GM12878 (cell line): Measurements from ENCODE around the gene MYO1D. TPM values are rescaled to one million over a fixed set of nuclear protein-coding genes. Genes with fewer than 3 reads are reported as not detected.

Source experiments
- ATAC-seq: fragments of 200-7000 bp; cut with Tn5 transposase; 3 replicates; pipeline ENCODE4 v1.9.1; 2020; ENCODE audit warnings: mild to moderate bottlenecking, moderate library complexity
- BruUV-seq: library from RNA; stranded (reverse); fragments of 400-500 nt; replicated peaks from 2 replicates; lab custom pipeline; 2021; lab: Mats Ljungman, UMichigan
- CTCF ChIA-PET: fragments of 300-600 bp; sonication (Branson Sonifier 250); formaldehyde crosslinking; extraction: SDS; loops from one replicate; lab custom pipeline; 2021; ENCODE audit warnings: inconsistent platforms; lab: Yijun Ruan, JAX
- POLR2A ChIA-PET: fragments of 350-600 bp; formaldehyde crosslinking; extraction: SDS; loops from one replicate; lab custom pipeline; 2021; ENCODE audit warnings: inconsistent platforms; lab: Charles Lee
- RAD21 ChIA-PET: fragments of 300-600 bp; sonication (Branson Sonifier 250); formaldehyde crosslinking; loops from one replicate; lab custom pipeline; 2023; ENCODE audit warnings: antibody characterized with exemption; ENCODE audit not compliant: unreplicated experiment; lab: Charles Lee
- SMC1A ChIA-PET: fragments of 300-600 bp; sonication (Branson Sonifier 250); formaldehyde crosslinking; loops from one replicate; lab custom pipeline; 2023; ENCODE audit not compliant: unreplicated experiment, uncharacterized antibody; lab: Charles Lee
- DNase-seq: peaks from one replicate; pipeline ENCODE4 v3.0.0-alpha.2; 2011; ENCODE audit warnings: low read depth, low spot score
- FAIRE-seq: peaks from 3 replicates; lab custom pipeline; 2011; peaks lifted over from hg19 to GRCh38; lab: Jason Lieb, UNC
- H2AFZ ChIP-seq: 2 replicates; pipeline ENCODE4 v1.6.0; 2011; ENCODE audit warnings: low read depth, low read length, control low read depth; ENCODE audit not compliant: control insufficient read depth
- H3K27ac ChIP-seq: 2 replicates; pipeline ENCODE4 v1.5.1; 2011; ENCODE audit warnings: control low read depth; ENCODE audit not compliant: control insufficient read depth, insufficient read depth
- H3K27me3 ChIP-seq, 2 experiments: replicated peaks in 1 of 2; 2 replicates each; pipeline versions ENCODE4 v1.6.0 to v1.6.1; 2011; ENCODE audit warnings: low read length in 1 of 2; ENCODE audit not compliant: control insufficient read depth in 2 of 2, insufficient read depth in 2 of 2
- H3K36me3 ChIP-seq, 2 experiments: 2 replicates each; pipeline ENCODE4 v1.5.1; 2011; ENCODE audit warnings: low read length in 1 of 2; ENCODE audit not compliant: control insufficient read depth in 2 of 2, insufficient read depth in 2 of 2
- H3K4me1 ChIP-seq: 2 replicates; pipeline ENCODE4 v1.6.1; 2011; ENCODE audit warnings: mild to moderate bottlenecking, low read length, moderate library complexity, mixed read lengths; ENCODE audit not compliant: control insufficient read depth, insufficient read depth
- H3K4me2 ChIP-seq: 2 replicates; pipeline ENCODE4 v1.6.0; 2011; ENCODE audit warnings: control low read depth; ENCODE audit not compliant: control insufficient read depth, insufficient read depth
- H3K4me3 ChIP-seq: fragments of 200-600 bp; sonication (generic); 2 replicates; pipeline ENCODE4 v1.5.1; 2016
- H3K79me2 ChIP-seq: 2 replicates; pipeline ENCODE4 v1.6.0; 2011; ENCODE audit warnings: low read length; ENCODE audit not compliant: control insufficient read depth, insufficient read depth
- H3K9ac ChIP-seq: 2 replicates; pipeline ENCODE4 v1.8.0; 2011; ENCODE audit warnings: low read length, control low read depth, mixed read lengths; ENCODE audit not compliant: control insufficient read depth, insufficient read depth
- H3K9me3 ChIP-seq: replicated peaks from 3 replicates; pipeline ENCODE4 v1.5.1; 2011; ENCODE audit warnings: mild to moderate bottlenecking, low read length; ENCODE audit not compliant: control insufficient read depth, insufficient read depth
- H4K20me1 ChIP-seq: 2 replicates; pipeline ENCODE4 v1.6.0; 2011; ENCODE audit not compliant: control insufficient read depth, insufficient read depth
- ATF7 ChIP-seq: fragments of 450-650 bp; IDR thresholded peaks from 2 replicates; pipeline ENCODE4 v1.6.1; 2016; ENCODE audit warnings: low read depth, mild to moderate bottlenecking
- BACH1 ChIP-seq: fragments of 450-650 bp; IDR thresholded peaks from 2 replicates; pipeline ENCODE4 v1.6.1; 2017; ENCODE audit warnings: mild to moderate bottlenecking, borderline replicate concordance
- BMI1 ChIP-seq: fragments of 450-650 bp; IDR thresholded peaks from 2 replicates; pipeline ENCODE4 v1.6.1; 2016; ENCODE audit warnings: mild to moderate bottlenecking, moderate library complexity, borderline replicate concordance
- CBFB ChIP-seq: IDR thresholded peaks from 2 replicates; pipeline ENCODE4 v1.6.1; 2016; ENCODE audit warnings: antibody characterized with exemption, low read depth
- EGR1 ChIP-seq, 2 experiments: IDR thresholded peaks; 1 replicate in 1 of 2; 2 replicates in 1 of 2; pipeline ENCODE4 v1.6.1; 2011 to 2012; ENCODE audit warnings: low read depth in 2 of 2, low read length in 2 of 2, borderline replicate concordance in 1 of 2, mild to moderate bottlenecking in 1 of 2, moderate library complexity in 1 of 2
- MYB ChIP-seq: fragments of 150-350 bp; IDR thresholded peaks from 2 replicates; pipeline ENCODE4 v1.6.1; 2014; ENCODE audit warnings: mild to moderate bottlenecking, low read depth, low read length, borderline replicate concordance
- NFYA ChIP-seq: IDR thresholded peaks from 2 replicates; pipeline ENCODE4 v1.6.1; 2011; ENCODE audit warnings: low read depth, mild to moderate bottlenecking, low read length, improper control_type of control experiment, borderline replicate concordance
- POU2F2 ChIP-seq: IDR thresholded peaks from 3 replicates; pipeline ENCODE4 v1.6.1; 2011; ENCODE audit warnings: low read depth, mild to moderate bottlenecking, low read length, borderline replicate concordance
- SMAD5 ChIP-seq: IDR thresholded peaks from 2 replicates; pipeline ENCODE4 v1.6.1; 2016; ENCODE audit warnings: antibody characterized with exemption, low read depth
- ZBED1 ChIP-seq: IDR thresholded peaks from 2 replicates; pipeline ENCODE4 v1.6.1; 2016; ENCODE audit warnings: borderline replicate concordance
- WGBS: methylation state at CpG from one replicate; pipeline ENCODE4 v1.1.6; 2016; ENCODE audit warnings: low lambda C conversion rate; ENCODE audit not compliant: insufficient replicate concordance, insufficient coverage; ENCODE audit errors: missing lambda C conversion rate; 5-methylcytosine and 5-hydroxymethylcytosine counted together
- in situ Hi-C: fragments of 300-500 bp; cut with MboI; formaldehyde crosslinking; loops from 9 replicates; pipeline ENCODE4 v1.14.3; 2018; ENCODE audit warnings: mixed read lengths
- intact Hi-C: fragments of 100-400 bp; cut with micrococcal nuclease; formaldehyde crosslinking; loops from one replicate; pipeline ENCODE4 v1.14.2; 2022; ENCODE audit not compliant: unreplicated experiment
- polyA plus RNA-seq, 11 experiments: library from polyadenylated mRNA; depleted of rRNA in 4 of 11; unstranded in 6 of 11; stranded (reverse) in 5 of 11; fragments of >200 nt; fragmentation: Nextera tagmentation in 4 of 11; fragmentation: Illumina TruSeq in 1 of 11; extraction: Ambion mirVana in 4 of 11; extraction: Trizol in 1 of 11; gene quantifications; 1 replicate in 1 of 11; 2 replicates in 10 of 11; pipeline versions ENCODE4 v1.2.1 to v1.2.3, GENCODE V29; 2011 to 2016; ENCODE audit warnings: inconsistent platforms in 2 of 11, missing spikeins in 2 of 11, low read depth in 1 of 11
- total RNA-seq, 4 experiments: library from RNA; depleted of rRNA in 3 of 4; stranded (reverse); fragments of >200 nt in 3 of 4; fragmentation: Illumina TruSeq in 1 of 4; extraction: Trizol in 1 of 4; gene quantifications; 2 replicates each; pipeline versions ENCODE4 v1.2.1 to v1.2.3, GENCODE V29; 2013 to 2021
- TF ChIP-seq, protein P1 (sequence below): IDR thresholded peaks from 2 replicates; pipeline ENCODE4 v1.6.1; 2011; ENCODE audit warnings: borderline replicate concordance, low read depth, mild to moderate bottlenecking, moderate library complexity, mixed read lengths, low read length; ENCODE audit not compliant: insufficient read depth; ENCODE audit errors: extremely low read length

The MYO1D gene
- total and polyA plus RNA-seq, 10 of the 15 experiments (the other 5 are each of a cell fraction or from before 2014, with no cell fraction given), result 1.8 to 37.7 (median 25.4) TPM

DNA sequence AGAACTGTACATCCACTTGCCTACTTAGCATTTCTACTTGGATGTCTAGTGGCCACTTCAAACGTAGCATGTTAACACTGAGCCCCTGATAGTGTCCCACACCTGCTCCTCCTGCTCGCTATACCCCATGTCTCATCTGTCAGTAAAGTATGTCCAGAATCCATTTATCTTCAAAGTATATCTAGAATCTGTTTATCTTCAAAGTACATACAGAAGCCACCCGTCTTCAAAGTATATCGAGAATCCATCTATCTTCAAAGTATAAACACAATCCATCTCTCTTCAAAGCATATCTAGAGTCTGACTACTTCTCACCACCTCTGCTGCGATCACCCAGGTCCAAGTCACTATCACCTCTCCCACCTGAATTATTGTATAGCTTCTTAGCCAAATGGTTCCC, 43.8 kb downstream of the MYO1D start:
- FAIRE-seq, result no peak
- ChIA-PET CTCF (interaction anchor here (1.2 to 11.8 kb wide), 4 partner anchors 14 to 43 kb away, joined by 4 to 146 read pairs (median 4); partner anchors contain the start of gene MYO1D), RAD21 (interaction anchor here (1.2 to 12.3 kb wide), 2 partner anchors 42 to 349 kb away, joined by 4 to 198 read pairs; partner anchors contain the start of gene MYO1D)

More for the DNA sequence above, 43.8 kb downstream of the MYO1D start:
- in situ Hi-C loops (no loop called here), intact Hi-C loops (no loop called here)
- H3K27ac ChIP-seq, result no peak overlapping the region; the same call in 1 of the 2 replicates
- H3K36me3 ChIP-seq, result no peaks in the 10 kb centered on the region
- H2AFZ ChIP-seq, result no peak overlapping the region
- no peak overlapping the region for H3K4me2 ChIP-seq
- H3K9ac ChIP-seq, result no peak overlapping the region
- H3K9me3 ChIP-seq, result no peaks in the 10 kb centered on the region; the same call in 2 of the 3 replicates
- H3K27me3 ChIP-seq, result no peaks in the 10 kb centered on the region
- no peak for ATAC-seq
- TF ChIP-seq ATF7 (no peak), CBFB (no peak), BMI1 (no peak), BACH1 (no peak), NFYA (no peak), SMAD5 (no peak), ZBED1 (no peak), POU2F2 (no peak), MYB (no peak), EGR1 (IDR thresholded peaks at IDR 0.05; ENCODE audit: borderline replicate concordance in 1 of 2, low read depth in 2 of 2, low read length in 2 of 2) (no peak)
- TF ChIP-seq, protein P1, sequence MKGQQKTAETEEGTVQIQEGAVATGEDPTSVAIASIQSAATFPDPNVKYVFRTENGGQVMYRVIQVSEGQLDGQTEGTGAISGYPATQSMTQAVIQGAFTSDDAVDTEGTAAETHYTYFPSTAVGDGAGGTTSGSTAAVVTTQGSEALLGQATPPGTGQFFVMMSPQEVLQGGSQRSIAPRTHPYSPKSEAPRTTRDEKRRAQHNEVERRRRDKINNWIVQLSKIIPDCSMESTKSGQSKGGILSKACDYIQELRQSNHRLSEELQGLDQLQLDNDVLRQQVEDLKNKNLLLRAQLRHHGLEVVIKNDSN, result no peak
- peaks cover 59% of the 10 kb centered on the region for H3K4me1 ChIP-seq
- no peaks in the 10 kb centered on the region for H4K20me1 ChIP-seq
- peaks cover 18% of the 10 kb centered on the region for H3K79me2 ChIP-seq
- WGBS, result 99% methylated on average over 5 of the region's 5 CpGs
- no TSS peak for BruUV-seq
- no peak for DNase-seq
- POLR2A ChIA-PET, result interaction anchor here (0.5 to 3.0 kb wide), 5 partner anchors 8 to 43 kb away, joined by 4 to 11 read pairs (median 9); partner anchors contain the start of gene MYO1D
- SMC1A ChIA-PET, result interaction anchor here (0.6 to 15.4 kb wide), 5 partner anchors 12 to 39 kb away, joined by 3 to 231 read pairs (median 3); partner anchors contain the start of gene MYO1D
- H3K4me3 ChIP-seq, result no peak overlapping the region
